GM19238 (cell line): ENCODE measurements around the gene BNIP3.

Experiments
- DNase-seq: peaks from one replicate; pipeline ENCODE4 v3.0.0; 2011; ENCODE audit warnings: low spot score; ENCODE audit not compliant: insufficient read length

BNIP3 gene

GRCh38 chr10:131978851-131979250 lies 2.9 kb downstream of the BNIP3 start:
- no peak for DNase-seq

- DNase-seq: no peak
Measured at GRCh38 chr10:131978366-131978765, 3.4 kb downstream of the BNIP3 start.

GRCh38 chr10:131977323-131978096 lies 4.2 kb downstream of the BNIP3 start:
- no peak for DNase-seq

DNA sequence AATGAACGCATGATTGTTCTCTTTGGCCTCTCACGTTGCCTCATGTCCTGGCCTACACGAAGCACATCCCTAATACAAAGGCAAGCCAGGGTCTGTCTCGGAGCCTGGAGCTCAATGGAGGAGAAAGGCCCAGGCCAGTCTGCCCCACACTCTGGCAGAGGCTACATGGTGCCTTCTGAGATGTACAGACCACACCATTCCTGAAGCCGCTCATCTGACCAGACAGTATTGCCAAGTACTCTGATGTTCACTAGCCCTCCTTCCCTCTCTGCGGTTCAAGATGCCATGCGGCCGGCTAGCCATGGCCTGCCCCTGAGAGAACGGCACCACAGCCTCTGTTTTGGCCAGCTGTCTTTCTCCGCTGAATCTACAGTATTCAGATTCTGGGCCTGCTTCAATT lies 5.9 kb downstream of the BNIP3 start:
- no peak for DNase-seq

- no peak for DNase-seq
Measured at GRCh38 chr10:131975003-131975402, 6.7 kb downstream of the BNIP3 start.

DNA sequence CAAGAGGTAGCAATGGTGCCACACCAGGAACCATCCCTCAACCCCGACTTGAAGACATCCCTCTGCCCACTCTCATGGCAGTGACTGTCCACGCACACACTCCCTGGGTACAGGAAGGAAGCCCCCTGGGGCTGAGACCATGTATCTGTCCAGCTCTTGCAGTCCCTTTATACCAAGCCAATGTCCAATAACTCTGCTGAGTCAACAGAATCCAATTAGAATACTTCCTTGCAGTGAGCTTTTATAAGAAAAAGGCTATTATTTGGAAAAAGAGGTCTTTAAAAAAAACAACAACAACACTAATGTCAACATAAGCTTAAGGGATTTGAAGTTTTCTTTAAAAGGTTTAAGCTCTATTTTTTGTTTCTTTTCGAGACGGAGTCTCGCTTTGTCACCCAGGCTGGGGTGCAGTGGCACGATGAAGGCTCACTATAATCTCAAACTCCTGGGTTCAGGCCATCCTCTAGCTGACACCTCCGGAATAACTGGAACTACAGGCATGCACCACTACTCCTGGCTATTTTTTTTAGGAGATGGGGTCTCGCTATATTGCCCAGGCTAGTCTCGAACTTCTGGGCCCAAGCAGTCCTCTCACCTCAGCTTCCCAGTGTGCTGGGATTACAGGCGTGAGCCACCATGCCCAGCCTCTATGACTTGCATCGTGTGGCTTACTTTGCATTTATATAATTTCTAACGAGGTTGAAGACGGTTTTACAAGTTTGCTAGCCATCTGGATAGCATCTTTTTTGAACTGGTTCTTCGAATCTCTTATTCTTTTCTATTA lies 7.5 kb downstream of the BNIP3 start:
- no peak for DNase-seq

DNA sequence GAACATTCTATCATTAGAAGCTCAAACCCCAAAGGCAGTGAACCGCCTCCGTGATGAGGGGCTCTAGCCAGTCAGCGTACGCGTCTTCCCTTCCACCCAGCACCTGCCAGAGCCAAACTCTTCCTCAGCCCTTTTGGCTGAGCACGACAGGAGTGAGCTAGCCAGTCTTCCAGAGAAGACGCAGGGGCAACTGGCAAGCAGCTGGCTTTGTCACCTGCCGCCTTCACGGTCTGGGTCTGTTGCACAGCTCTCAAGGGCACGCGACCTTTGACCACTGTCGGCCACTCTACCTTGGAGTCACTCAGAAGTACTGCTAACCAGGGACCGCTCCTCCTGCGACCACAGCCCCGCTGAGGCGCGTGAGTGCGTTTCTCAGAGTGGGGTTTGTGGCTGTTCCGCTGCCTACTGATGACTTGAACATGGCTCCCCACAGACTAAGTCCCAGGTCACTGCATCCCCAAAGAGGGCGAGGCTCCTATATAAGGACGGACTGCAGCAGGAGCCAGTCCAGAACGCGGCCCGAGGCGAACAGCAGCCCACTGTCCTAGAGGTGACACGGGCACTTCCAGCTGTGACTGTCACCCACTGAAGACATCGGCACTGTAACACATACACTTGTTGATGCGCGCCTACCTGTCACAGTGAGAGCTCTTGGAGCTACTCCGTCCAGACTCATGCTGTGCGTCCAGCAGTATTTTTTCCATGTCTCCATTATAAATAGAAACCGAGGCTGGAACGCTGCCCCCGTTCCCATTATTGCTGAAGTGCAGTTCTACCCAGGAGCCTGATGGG lies 8.4 kb downstream of the BNIP3 start:
- no peak for DNase-seq

DNA sequence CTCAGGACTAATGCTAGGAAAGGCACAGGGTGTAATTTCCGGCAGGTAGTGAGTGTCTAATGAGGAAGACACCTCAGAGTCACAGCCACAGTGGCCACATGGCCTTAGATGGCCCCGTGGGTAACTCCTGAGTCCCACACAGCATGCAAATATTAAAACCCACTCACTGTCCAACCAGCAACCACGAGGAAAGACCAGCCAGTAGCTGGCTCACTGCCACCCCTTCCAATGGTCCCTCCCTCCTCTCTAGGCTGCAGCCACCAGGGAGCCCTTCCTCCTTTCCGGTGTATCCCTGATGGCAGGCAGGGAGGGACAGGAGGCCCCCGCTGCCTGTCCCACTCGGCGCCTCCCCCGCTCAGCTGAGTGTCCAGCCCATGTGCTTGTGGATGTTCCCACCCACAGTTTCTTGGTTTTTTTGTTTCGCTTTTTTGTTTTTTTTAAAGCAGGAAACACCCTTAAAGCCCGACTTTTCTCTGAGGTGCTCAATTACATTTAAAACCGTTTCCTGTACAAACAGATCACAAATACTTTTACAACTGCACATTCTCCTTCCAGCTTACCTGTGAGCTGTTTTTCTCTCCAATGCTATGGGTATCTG lies 9.2 kb downstream of the BNIP3 start:
- DNase-seq: no peak

DNA sequence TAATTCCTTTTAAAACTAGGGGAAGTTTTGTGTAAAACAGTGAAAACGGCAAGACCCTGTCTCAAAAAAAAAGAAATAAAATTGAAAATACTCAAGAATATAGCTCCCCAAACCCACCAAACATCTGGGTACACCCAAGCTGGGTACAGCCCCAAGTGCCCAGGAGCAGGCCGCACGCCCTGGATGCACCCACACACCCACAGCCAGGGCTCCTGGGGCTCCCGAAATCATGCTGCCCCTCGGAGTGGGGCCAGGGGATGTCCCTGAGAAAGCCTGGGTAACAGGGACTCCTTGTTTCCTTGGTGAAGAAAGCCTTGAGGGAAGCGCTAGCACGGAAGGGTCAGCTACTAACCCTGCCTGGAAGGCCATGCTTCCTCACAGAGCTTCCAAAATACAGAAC lies 10.1 kb downstream of the BNIP3 start:
- DNase-seq: no peak

DNA sequence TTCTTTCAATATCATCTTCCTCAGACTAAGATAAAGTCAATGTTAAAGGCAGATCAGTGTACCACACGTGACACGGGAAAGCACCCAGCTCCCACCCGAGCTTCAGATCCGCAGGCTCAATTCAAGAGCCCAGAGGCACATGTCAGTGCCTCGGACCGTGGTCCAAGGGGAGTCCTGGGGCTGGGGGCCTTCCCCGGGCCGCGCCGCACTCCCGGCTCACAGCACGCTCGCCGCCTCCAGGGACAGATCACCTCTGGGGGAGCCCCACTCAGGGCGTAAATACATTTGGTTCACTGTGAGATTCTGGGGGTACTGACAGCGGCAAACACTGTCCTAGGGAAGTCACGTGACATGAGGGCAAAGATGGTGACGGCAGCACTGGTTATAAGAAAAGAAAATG lies 10.8 kb downstream of the BNIP3 start:
- DNase-seq: no peak

DNA sequence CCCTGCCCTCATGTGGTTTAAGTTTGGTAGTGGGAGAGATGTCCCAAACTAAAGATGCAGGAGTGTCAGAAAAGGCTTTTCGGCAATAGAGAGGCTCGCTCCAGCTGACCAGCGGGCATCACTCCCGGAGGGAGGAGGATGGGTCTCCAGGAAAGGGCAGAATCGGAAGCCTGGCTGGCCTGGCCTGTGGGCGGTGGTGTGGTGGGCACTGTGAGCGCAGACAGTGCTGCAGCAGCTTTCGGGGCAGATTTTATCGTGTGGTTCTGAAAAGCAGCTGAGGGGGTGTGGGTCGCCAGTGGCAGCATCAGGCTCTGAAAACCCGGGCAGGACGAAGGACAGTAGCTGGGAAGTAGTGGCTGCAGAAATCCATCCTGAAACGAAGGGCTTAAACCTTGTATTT lies 12.8 kb downstream of the BNIP3 start:
- DNase-seq: no peak

DNA sequence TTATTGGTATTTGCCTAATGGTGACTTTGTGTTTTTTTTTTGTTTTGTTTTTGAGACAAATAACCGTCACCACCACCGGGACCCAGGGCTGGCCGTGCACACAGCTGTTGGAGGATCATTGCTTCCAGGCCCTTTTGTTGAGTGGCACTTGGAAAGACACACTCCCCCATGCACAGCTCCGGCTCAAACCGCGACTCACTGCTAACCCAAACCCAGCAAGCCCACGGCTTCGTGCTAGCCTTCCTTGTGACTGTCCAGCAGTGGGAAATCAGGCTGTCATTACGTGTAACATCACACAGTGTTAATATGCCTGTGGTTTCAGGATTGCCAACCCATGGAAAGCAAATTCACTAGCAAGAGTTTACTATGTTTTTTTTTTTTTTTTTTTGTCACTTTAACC lies 17.4 kb downstream of the BNIP3 start:
- no peak for DNase-seq

GRCh38 chr10:131963811-131964210 lies 17.9 kb downstream of the BNIP3 start:
- DNase-seq: no peak

DNA sequence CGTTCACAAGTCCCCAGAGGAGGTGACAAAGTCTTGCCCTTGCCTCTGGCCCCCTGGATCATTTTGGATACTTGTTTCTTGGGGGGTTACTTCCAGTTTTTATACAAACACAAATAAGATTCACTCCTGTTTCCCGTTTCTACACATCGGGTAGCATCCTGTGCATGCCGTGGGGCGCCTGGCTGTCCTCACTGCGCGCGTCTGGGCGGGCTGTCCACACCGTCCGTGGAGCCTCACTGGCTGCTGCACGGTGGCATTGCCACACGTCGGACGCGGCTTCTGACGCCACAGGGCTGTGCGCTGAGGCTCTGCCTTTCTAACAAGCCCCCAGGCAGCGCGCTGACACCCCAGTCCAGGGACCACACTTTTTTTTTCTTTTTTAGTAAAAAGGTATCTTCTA lies 18.4 kb downstream of the BNIP3 start:
- DNase-seq: no peak

DNA sequence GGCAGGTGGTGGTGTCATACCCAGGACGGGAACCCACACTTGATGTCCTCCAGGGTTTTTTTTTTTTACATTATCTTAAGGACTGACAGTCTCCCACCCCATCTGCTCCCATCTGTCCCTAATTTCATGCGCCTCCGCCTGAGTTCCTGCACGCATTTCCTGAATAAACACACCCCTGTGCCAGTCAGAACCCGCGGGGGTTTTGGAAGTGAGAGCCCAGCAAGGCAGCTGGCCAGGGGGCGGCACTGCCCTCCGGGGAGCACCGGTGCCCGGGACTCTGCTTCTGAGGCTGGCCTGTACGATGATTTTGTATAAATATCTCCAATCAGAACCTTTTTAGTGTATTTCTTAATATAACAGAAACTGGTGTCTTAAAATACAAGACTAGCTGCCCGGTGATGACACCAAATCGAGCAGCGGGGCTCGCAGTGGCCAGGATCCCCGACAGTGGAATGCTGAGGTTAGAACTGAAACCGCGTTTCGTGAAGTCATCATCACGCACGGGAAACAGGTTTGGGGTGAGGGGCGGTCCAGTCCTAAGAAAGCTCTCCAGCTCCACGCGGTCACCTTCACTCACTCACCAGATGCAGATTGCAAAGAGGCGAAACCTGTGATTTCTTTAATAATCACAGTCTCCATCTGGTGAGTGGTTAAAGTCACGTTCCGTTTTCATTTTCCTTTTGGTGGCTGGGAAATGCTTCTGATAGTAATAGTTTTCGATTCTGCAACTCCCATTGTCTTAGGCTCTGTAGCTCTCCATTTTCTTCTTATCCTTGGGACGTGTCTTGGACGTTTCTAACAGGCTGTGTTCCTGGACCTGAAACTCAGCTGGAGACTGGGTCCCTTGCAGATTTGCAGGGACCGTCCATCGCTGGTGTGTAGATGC lies 19.7 kb downstream of the BNIP3 start:
- no peak for DNase-seq

DNA sequence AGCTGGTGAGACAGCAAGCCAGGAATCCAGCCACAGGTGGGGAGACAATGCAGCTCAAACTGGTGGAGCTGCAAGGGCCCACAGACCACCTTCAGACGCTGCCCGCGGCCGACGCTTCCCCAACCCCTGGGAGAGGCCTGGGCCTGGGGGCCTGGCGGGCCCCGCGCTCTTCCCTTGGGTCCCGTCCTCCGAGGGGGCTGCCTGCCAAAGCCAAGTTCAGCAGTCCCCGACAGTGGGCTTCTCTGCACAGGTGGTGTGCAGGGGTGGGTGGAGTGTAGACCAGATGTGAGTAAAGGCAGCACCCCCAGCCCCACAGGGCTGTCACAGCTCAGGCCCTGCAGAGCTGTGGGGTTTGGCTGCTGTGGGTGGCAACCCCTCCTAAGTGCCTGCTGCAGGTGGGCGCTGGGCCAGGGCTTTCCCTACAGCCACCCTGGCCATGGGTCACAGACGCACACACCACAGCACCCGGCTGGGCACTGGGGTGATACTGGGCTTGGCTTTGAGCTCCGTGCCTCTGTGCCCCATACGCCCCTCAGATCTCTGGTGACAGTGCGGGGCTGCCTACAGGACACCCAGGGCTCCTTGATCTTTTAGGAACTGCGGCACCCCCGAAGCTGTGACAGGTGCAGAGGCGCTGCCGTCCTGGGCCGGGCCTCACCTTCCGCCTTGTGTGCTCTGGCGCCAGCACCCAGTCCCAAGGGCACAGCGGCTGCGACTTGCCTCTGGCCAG lies 20.5 kb downstream of the BNIP3 start:
- DNase-seq: no peak

DNA sequence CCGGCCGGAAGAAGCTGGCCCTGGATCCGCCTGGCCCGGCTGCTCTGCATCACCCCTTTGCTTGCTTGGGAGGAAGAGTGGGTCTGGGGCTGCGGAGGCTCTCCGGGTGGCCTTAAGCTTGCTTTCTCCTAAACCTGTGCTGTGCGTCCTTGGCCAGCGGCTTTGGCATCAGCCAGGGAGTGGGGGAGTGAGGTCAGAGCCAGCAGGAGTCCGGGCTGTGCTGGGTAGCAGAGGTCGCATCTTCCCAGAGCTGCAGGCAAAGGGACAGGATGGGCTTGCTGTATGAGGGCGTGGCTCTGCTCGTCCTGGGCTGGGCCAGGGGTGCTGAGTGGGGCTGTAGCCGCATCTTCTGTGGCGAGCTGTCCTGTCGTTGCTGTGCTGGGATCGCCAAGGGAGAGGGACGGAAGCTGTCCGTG lies 21.1 kb downstream of the BNIP3 start:
- DNase-seq: no peak

DNA sequence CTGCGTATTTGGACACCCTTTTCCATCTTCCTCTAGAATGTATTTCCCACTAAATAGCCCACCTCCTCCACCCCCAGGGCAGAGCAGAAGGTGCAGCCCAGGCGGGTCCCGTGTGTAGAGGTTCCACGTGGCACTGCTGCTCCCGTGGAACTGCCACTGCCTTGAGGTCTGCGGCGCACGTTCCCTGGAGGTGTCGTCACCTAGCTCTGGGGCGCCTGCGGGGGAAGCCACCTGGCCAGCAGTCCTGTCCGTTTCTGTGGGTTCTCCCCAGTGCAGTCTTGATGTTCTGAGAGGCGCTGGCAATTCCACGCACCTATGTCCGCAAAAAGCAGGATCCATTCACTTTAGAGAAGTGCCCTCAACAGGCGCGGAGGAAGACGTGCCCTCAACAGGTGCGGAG lies 21.9 kb downstream of the BNIP3 start:
- DNase-seq: no peak

DNA sequence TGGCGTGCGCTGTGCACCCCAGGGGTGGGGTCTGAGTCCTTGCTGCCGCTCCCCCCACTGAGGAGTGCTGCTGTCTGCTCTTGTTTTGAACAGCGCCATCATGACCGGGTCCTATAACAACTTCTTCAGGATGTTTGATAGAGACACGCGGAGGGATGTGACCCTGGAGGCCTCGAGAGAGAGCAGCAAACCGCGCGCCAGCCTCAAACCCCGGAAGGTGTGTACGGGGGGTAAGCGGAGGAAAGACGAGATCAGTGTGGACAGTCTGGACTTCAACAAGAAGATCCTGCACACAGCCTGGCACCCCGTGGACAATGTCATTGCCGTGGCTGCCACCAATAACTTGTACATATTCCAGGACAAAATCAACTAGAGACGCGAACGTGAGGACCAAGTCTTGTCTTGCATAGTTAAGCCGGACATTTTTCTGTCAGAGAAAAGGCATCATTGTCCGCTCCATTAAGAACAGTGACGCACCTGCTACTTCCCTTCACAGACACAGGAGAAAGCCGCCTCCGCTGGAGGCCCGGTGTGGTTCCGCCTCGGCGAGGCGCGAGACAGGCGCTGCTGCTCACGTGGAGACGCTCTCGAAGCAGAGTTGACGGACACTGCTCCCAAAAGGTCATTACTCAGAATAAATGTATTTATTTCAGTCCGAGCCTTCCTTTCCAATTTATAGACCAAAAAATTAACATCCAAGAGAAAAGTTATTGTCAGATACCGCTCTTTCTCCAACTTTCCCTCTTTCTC lies 26.0 kb downstream of the BNIP3 start:
- DNase-seq: no peak
